ENCODE measurements around the gene C6.

The C6 gene

GRCh38 chr5:41201082-41201772, 12.1 kb downstream of the C6 start:
- Histone ChIP-seq H3K79me2 (ENCODE audit: control insufficient read depth, insufficient read depth, low read length, poor library complexity) (no peaks in the 10 kb centered on the region), H3K36me3 (ENCODE audit: control insufficient read depth in 1 of 2, insufficient read depth in 2 of 2, low read length in 2 of 2) (no peaks in the 10 kb centered on the region), H3K4me3 (ENCODE audit: low read depth, low read length) (no peak overlapping the region), H2BK5ac (ENCODE audit: low read depth, low read length, poor library complexity) (no peak overlapping the region), H4K12ac (ENCODE audit: low read depth, low read length) (no peak overlapping the region), H3K14ac (ENCODE audit: low read length) (no peak overlapping the region), H3K9ac (ENCODE audit: low read length) (no peak overlapping the region), H2BK120ac (ENCODE audit: insufficient read depth, low read length, poor library complexity) (no peak overlapping the region), H3K27me3 (ENCODE audit: insufficient read depth, low read length) (no peaks in the 10 kb centered on the region), H4K8ac (ENCODE audit: low read depth, low read length) (no peak overlapping the region), H2AK5ac (ENCODE audit: low read length) (no peak overlapping the region), H3K18ac (ENCODE audit: low read length) (no peak overlapping the region), H2AFZ (ENCODE audit: insufficient read depth, low read length, poor library complexity) (no peak overlapping the region), H3K9me3 (ENCODE audit: insufficient read depth, low read depth, low read length) (peaks cover 5% of the 10 kb centered on the region), H3K4me1 (ENCODE audit: control insufficient read depth in 1 of 2, insufficient read depth in 2 of 2, low read length in 2 of 2) (no peaks in the 10 kb centered on the region), H3K79me1 (ENCODE audit: low read length) (no peaks in the 10 kb centered on the region), H3K4me2 (ENCODE audit: low read length) (no peak overlapping the region), H3K23ac (ENCODE audit: low read length) (no peak overlapping the region), H3K4ac (ENCODE audit: low read depth, low read length) (no peak overlapping the region), H3K27ac (ENCODE audit: low read depth, low read length) (no peak overlapping the region), H4K91ac (ENCODE audit: low read depth, low read length) (no peak overlapping the region), H2BK12ac (ENCODE audit: low read length) (no peak overlapping the region)
- no CpG with 5 or more reads among the region's 1 CpG for WGBS (ENCODE audit: extremely low coverage, insufficient coverage, insufficient read length)
- no peak for DNase-seq

DNA sequence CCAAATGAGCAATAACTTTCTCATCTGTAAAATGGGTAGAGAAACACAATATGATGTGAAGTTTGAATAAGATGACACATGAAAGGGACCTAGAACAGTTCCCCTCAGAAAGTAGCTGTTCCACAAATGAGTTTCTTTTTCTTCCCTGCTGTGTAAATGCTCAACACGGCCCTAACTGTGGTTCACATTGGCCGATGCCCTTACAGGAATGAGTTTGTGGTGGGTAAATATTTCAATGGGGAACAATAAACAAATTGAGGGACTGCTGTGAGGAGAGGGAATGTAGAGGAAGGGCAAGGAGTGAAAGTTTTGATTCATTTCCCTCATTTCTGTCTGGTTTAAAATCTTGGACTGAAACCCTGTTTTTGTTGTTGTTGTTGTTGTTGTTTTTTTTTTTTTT, 12.8 kb downstream of the C6 start:
- Histone ChIP-seq H3K9me3 (ENCODE audit: insufficient read depth, low read depth, low read length) (peaks cover 4% of the 10 kb centered on the region), H3K23ac (ENCODE audit: low read length) (no peak overlapping the region), H2BK120ac (ENCODE audit: insufficient read depth, low read length, poor library complexity) (no peak overlapping the region), H3K79me2 (ENCODE audit: control insufficient read depth, insufficient read depth, low read length, poor library complexity) (no peaks in the 10 kb centered on the region), H3K4ac (ENCODE audit: low read depth, low read length) (no peak overlapping the region), H3K79me1 (ENCODE audit: low read length) (no peaks in the 10 kb centered on the region), H3K27me3 (ENCODE audit: insufficient read depth, low read length) (no peaks in the 10 kb centered on the region), H3K4me2 (ENCODE audit: low read length) (no peak overlapping the region), H2AK5ac (ENCODE audit: low read length) (no peak overlapping the region), H2BK5ac (ENCODE audit: low read depth, low read length, poor library complexity) (no peak overlapping the region), H4K12ac (ENCODE audit: low read depth, low read length) (no peak overlapping the region), H2AFZ (ENCODE audit: insufficient read depth, low read length, poor library complexity) (no peak overlapping the region), H3K36me3 (ENCODE audit: control insufficient read depth in 1 of 2, insufficient read depth in 2 of 2, low read length in 2 of 2) (no peaks in the 10 kb centered on the region), H4K8ac (ENCODE audit: low read depth, low read length) (no peak overlapping the region), H3K4me1 (ENCODE audit: control insufficient read depth in 1 of 2, insufficient read depth in 2 of 2, low read length in 2 of 2) (no peaks in the 10 kb centered on the region), H4K91ac (ENCODE audit: low read depth, low read length) (no peak overlapping the region), H3K27ac (ENCODE audit: low read depth, low read length) (no peak overlapping the region), H2BK12ac (ENCODE audit: low read length) (no peak overlapping the region), H3K4me3 (ENCODE audit: low read depth, low read length) (no peak overlapping the region), H3K14ac (ENCODE audit: low read length) (no peak overlapping the region), H3K9ac (ENCODE audit: low read length) (no peak overlapping the region), H3K18ac (ENCODE audit: low read length) (no peak overlapping the region)
- no CpG with 5 or more reads among the region's 2 CpGs for WGBS (ENCODE audit: extremely low coverage, insufficient coverage, insufficient read length)
- DNase-seq = no peak

DNA sequence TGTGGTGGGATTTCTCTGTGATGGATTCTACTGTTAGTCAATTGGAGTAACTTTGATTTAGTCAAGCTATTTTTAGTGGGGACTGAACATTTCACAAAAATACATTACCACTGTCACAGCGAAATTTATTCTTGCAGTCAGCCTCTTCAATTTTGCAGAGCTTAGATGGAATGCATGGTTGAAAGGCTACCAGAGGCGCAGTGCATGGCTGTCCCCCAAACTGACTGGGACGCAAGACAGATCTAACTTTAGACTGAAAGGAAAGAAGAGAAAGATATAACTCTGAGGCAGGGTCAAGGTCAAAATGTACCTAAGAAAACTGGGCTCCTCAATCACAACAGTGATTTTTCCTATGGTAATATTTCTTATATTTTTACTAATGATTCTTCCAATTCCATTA, 13.7 kb downstream of the C6 start:
- no peak overlapping the region for H2BK120ac ChIP-seq (ENCODE audit: insufficient read depth, low read length, poor library complexity)
- no peaks in the 10 kb centered on the region for H3K79me1 ChIP-seq (ENCODE audit: low read length)
- H3K4me1 ChIP-seq (ENCODE audit: control insufficient read depth in 1 of 2, insufficient read depth in 2 of 2, low read length in 2 of 2) = no peaks in the 10 kb centered on the region
- H3K23ac ChIP-seq (ENCODE audit: low read length) = no peak overlapping the region
- no peak overlapping the region for H3K4ac ChIP-seq (ENCODE audit: low read depth, low read length)
- H3K27ac ChIP-seq (ENCODE audit: low read depth, low read length) = no peak overlapping the region
- no CpG with 5 or more reads among the region's 3 CpGs for WGBS (ENCODE audit: extremely low coverage, insufficient coverage, insufficient read length)
- H3K18ac ChIP-seq (ENCODE audit: low read length) = no peak overlapping the region
- no peaks in the 10 kb centered on the region for H3K36me3 ChIP-seq (ENCODE audit: control insufficient read depth in 1 of 2, insufficient read depth in 2 of 2, low read length in 2 of 2)
- H3K4me2 ChIP-seq (ENCODE audit: low read length) = no peak overlapping the region
- H2AFZ ChIP-seq (ENCODE audit: insufficient read depth, low read length, poor library complexity) = no peak overlapping the region
- no peak overlapping the region for H3K4me3 ChIP-seq (ENCODE audit: low read depth, low read length)
- no peaks in the 10 kb centered on the region for H3K9me3 ChIP-seq (ENCODE audit: insufficient read depth, low read depth, low read length)
- no peak overlapping the region for H4K91ac ChIP-seq (ENCODE audit: low read depth, low read length)
- H2BK12ac ChIP-seq (ENCODE audit: low read length) = no peak overlapping the region
- H3K14ac ChIP-seq (ENCODE audit: low read length) = no peak overlapping the region
- no peaks in the 10 kb centered on the region for H3K79me2 ChIP-seq (ENCODE audit: control insufficient read depth, insufficient read depth, low read length, poor library complexity)
- H3K9ac ChIP-seq (ENCODE audit: low read length) = no peak overlapping the region
- no peak overlapping the region for H4K8ac ChIP-seq (ENCODE audit: low read depth, low read length)
- no peak overlapping the region for H4K12ac ChIP-seq (ENCODE audit: low read depth, low read length)
- H3K27me3 ChIP-seq (ENCODE audit: insufficient read depth, low read length) = no peaks in the 10 kb centered on the region
- DNase-seq = no peak
- H2BK5ac ChIP-seq (ENCODE audit: low read depth, low read length, poor library complexity) = no peak overlapping the region
- no peak overlapping the region for H2AK5ac ChIP-seq (ENCODE audit: low read length)

- Histone ChIP-seq H2BK12ac (ENCODE audit: low read length) (no peak overlapping the region), H4K8ac (ENCODE audit: low read depth, low read length) (no peak overlapping the region), H2BK5ac (ENCODE audit: low read depth, low read length, poor library complexity) (no peak overlapping the region), H3K9me3 (ENCODE audit: insufficient read depth, low read depth, low read length) (no peaks in the 10 kb centered on the region), H3K27me3 (ENCODE audit: insufficient read depth, low read length) (no peaks in the 10 kb centered on the region), H2AK5ac (ENCODE audit: low read length) (no peak overlapping the region), H3K79me1 (ENCODE audit: low read length) (no peaks in the 10 kb centered on the region), H3K4me1 (ENCODE audit: control insufficient read depth in 1 of 2, insufficient read depth in 2 of 2, low read length in 2 of 2) (no peaks in the 10 kb centered on the region), H2AFZ (ENCODE audit: insufficient read depth, low read length, poor library complexity) (no peak overlapping the region), H3K4me2 (ENCODE audit: low read length) (no peak overlapping the region), H3K4me3 (ENCODE audit: low read depth, low read length) (no peak overlapping the region), H3K4ac (ENCODE audit: low read depth, low read length) (no peak overlapping the region), H4K91ac (ENCODE audit: low read depth, low read length) (no peak overlapping the region), H3K79me2 (ENCODE audit: control insufficient read depth, insufficient read depth, low read length, poor library complexity) (no peaks in the 10 kb centered on the region), H3K23ac (ENCODE audit: low read length) (no peak overlapping the region), H4K12ac (ENCODE audit: low read depth, low read length) (no peak overlapping the region), H3K18ac (ENCODE audit: low read length) (no peak overlapping the region), H3K14ac (ENCODE audit: low read length) (no peak overlapping the region), H3K27ac (ENCODE audit: low read depth, low read length) (no peak overlapping the region), H2BK120ac (ENCODE audit: insufficient read depth, low read length, poor library complexity) (no peak overlapping the region), H3K36me3 (ENCODE audit: control insufficient read depth in 1 of 2, insufficient read depth in 2 of 2, low read length in 2 of 2) (no peaks in the 10 kb centered on the region), H3K9ac (ENCODE audit: low read length) (no peak overlapping the region)
- no peak for DNase-seq
- WGBS (ENCODE audit: extremely low coverage, insufficient coverage, insufficient read length) = no CpG with 5 or more reads among the region's 2 CpGs
Observed at GRCh38 chr5:41196197-41196596, 17.1 kb downstream of the C6 start.

Measured in trophoblast cell (in vitro differentiated cells and primary cell).